ENCODE measurements around the gene GAL3ST2.

Gene GAL3ST2

GRCh38 chr2:241852116-241852980 is 75.7 kb downstream of the GAL3ST2 start:
- no peak for ATAC-seq
- TF ChIP-seq, protein P1, sequence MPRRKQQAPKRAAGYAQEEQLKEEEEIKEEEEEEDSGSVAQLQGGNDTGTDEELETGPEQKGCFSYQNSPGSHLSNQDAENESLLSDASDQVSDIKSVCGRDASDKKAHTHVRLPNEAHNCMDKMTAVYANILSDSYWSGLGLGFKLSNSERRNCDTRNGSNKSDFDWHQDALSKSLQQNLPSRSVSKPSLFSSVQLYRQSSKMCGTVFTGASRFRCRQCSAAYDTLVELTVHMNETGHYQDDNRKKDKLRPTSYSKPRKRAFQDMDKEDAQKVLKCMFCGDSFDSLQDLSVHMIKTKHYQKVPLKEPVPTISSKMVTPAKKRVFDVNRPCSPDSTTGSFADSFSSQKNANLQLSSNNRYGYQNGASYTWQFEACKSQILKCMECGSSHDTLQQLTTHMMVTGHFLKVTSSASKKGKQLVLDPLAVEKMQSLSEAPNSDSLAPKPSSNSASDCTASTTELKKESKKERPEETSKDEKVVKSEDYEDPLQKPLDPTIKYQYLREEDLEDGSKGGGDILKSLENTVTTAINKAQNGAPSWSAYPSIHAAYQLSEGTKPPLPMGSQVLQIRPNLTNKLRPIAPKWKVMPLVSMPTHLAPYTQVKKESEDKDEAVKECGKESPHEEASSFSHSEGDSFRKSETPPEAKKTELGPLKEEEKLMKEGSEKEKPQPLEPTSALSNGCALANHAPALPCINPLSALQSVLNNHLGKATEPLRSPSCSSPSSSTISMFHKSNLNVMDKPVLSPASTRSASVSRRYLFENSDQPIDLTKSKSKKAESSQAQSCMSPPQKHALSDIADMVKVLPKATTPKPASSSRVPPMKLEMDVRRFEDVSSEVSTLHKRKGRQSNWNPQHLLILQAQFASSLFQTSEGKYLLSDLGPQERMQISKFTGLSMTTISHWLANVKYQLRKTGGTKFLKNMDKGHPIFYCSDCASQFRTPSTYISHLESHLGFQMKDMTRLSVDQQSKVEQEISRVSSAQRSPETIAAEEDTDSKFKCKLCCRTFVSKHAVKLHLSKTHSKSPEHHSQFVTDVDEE (CRISPR knock-in tag; IDR thresholded peaks at IDR 0.05): no peak

DNA sequence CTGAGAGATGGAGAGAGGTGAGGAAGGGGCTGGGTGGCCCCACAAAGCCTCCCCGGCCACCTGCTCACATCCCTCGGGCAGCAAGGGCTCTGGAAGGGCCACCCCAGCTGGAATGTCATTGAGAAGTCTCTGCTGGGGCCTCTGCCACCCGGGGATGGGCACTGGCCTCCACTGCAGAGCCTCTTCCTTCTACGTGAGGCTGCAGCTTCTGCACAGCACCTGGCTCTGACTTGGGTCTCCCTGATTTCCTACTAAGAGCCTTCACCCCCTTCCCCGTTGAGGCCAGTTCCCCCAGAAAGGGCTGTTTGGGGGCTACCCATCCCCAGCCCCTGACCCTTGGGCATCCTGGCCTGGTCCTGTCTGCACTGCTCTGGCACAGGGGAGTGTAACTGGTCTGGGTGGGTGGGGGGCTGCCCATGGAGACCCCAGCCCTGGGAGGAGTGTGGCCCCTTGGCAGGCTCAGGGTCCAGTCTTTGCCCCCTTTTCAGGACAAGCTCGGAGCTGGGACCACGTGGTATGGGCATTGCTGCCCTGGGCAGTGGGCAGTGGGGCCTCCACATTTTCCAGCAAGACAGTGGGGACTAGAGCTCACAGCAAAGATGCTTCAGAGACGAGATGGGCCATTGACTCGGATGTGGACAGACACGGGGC is 76.5 kb downstream of the GAL3ST2 start:
- ATAC-seq: no peak
- TF ChIP-seq ZNF70 (CRISPR knock-in tag; IDR thresholded peaks at IDR 0.05) (no peak), TOX (CRISPR knock-in tag; IDR thresholded peaks at IDR 0.05; ENCODE audit: borderline replicate concordance) (no peak), SNAI2 (CRISPR knock-in tag; IDR thresholded peaks at IDR 0.05) (no peak), GLIS3 (CRISPR knock-in tag; IDR thresholded peaks at IDR 0.05) (no peak), ZNF8 (CRISPR knock-in tag; IDR thresholded peaks at IDR 0.05) (no peak), TCF4 (CRISPR knock-in tag; IDR thresholded peaks at IDR 0.05; ENCODE audit: borderline replicate concordance) (no peak)
- TF ChIP-seq, protein P1 (CRISPR knock-in tag; IDR thresholded peaks at IDR 0.05): no peak

All from SK-N-SH treated with all-trans-retinoic acid at 6 μM for 48 hours (cell line).